Astrocyte (in vitro differentiated cells and primary cell): ENCODE results near the gene CHCHD3.
"Not testable (repeated sequence)": the region's sequence is repeated elsewhere in the genome, so short reads cannot be mapped to it uniquely, and the experiment has no call there.

Source experiments
- EZH2 ChIP-seq: IDR thresholded peaks from 2 replicates; pipeline ENCODE4 v1.6.1; 2012; ENCODE audit warnings: mild to moderate bottlenecking, low read length, inconsistent platforms; ENCODE audit not compliant: insufficient read depth
- TF ChIP-seq, protein P1 (sequence below): IDR thresholded peaks from 2 replicates; pipeline ENCODE4 v1.5.1; 2011; ENCODE audit warnings: low read depth, mild to moderate bottlenecking, inconsistent platforms, low read length, moderate library complexity; ENCODE audit not compliant: insufficient read depth

DNA sequence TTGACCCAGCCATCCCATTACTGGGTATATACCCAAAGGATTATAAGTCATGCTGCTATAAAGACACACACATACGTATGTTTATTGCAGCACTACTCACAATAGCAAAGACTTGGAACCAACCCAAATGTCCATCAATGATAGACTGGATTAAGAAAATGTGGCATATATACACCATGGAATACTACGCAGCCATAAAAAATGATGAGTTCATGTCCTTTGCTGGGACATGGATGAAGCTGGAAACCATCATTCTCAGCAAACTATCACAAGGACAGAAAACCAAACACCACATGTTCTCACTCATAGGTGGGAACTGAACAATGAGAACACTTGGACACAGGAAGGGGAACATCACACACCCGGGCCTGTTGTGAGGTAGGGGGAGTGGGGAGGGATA, 179.6 kb downstream of the CHCHD3 start:
- TF ChIP-seq, protein P1, sequence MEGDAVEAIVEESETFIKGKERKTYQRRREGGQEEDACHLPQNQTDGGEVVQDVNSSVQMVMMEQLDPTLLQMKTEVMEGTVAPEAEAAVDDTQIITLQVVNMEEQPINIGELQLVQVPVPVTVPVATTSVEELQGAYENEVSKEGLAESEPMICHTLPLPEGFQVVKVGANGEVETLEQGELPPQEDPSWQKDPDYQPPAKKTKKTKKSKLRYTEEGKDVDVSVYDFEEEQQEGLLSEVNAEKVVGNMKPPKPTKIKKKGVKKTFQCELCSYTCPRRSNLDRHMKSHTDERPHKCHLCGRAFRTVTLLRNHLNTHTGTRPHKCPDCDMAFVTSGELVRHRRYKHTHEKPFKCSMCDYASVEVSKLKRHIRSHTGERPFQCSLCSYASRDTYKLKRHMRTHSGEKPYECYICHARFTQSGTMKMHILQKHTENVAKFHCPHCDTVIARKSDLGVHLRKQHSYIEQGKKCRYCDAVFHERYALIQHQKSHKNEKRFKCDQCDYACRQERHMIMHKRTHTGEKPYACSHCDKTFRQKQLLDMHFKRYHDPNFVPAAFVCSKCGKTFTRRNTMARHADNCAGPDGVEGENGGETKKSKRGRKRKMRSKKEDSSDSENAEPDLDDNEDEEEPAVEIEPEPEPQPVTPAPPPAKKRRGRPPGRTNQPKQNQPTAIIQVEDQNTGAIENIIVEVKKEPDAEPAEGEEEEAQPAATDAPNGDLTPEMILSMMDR, result not testable (repeated sequence)
- TF ChIP-seq EZH2, result not testable (repeated sequence)
